Neuronal stem cell (in vitro differentiated cells): ENCODE measurements around the gene SHMT2.

Experiments used
- DNase-seq: peaks from one replicate; pipeline ENCODE4 v3.0.0-alpha.2; 2013; ENCODE audit warnings: low spot score
- H2AFZ ChIP-seq: one replicate; pipeline ENCODE4 v1.6.1; 2013; ENCODE audit warnings: mild to moderate bottlenecking, low read length, inconsistent platforms
- H2AK5ac ChIP-seq: 2 replicates; pipeline ENCODE4 v1.6.1; 2013; ENCODE audit warnings: low read depth, mild to moderate bottlenecking, inconsistent platforms, low read length, moderate library complexity, mixed read lengths
- H2BK120ac ChIP-seq: 2 replicates; pipeline ENCODE4 v1.6.1; 2013; ENCODE audit warnings: low read depth, mild to moderate bottlenecking, inconsistent platforms, low read length, moderate library complexity, mixed read lengths
- H2BK12ac ChIP-seq: one replicate; pipeline ENCODE4 v1.6.1; 2013; ENCODE audit warnings: low read length, inconsistent platforms
- H2BK15ac ChIP-seq: 2 replicates; pipeline ENCODE4 v1.6.1; 2013; ENCODE audit warnings: mild to moderate bottlenecking, low read length, inconsistent platforms, mixed read lengths
- H2BK5ac ChIP-seq: one replicate; pipeline ENCODE4 v1.6.1; 2013; ENCODE audit warnings: inconsistent platforms, mild to moderate bottlenecking, low read length, moderate library complexity
- H3K14ac ChIP-seq: one replicate; pipeline ENCODE4 v1.6.1; 2013; ENCODE audit warnings: low read length, inconsistent platforms
- H3K18ac ChIP-seq: 2 replicates; pipeline ENCODE4 v1.6.1; 2013; ENCODE audit warnings: low read length, inconsistent platforms
- H3K23ac ChIP-seq: 2 replicates; pipeline ENCODE4 v1.6.1; 2013; ENCODE audit warnings: low read depth, mild to moderate bottlenecking, mixed read lengths, low read length, inconsistent platforms; ENCODE audit not compliant: poor library complexity
- H3K27ac ChIP-seq: replicated peaks from 3 replicates; pipeline ENCODE4 v1.5.1; 2013; ENCODE audit warnings: low read length, inconsistent platforms
- H3K27me3 ChIP-seq, 3 experiments: 2 replicates each; pipeline ENCODE4 v1.6.1; 2013; ENCODE audit warnings: low read length in 3 of 3, mild to moderate bottlenecking in 2 of 3, inconsistent platforms in 1 of 3, low read depth in 1 of 3, mixed read lengths in 1 of 3, moderate library complexity in 1 of 3; ENCODE audit not compliant: control insufficient read depth in 3 of 3, insufficient read depth in 3 of 3
- H3K36me3 ChIP-seq, 2 donors: replicated peaks in 1 of 2; 2 replicates each; pipeline ENCODE4 v1.6.1; 2013; ENCODE audit warnings: low read length in 2 of 2; ENCODE audit not compliant: control insufficient read depth in 2 of 2, insufficient read depth in 2 of 2
- H3K4ac ChIP-seq: 2 replicates; pipeline ENCODE4 v1.6.1; 2013; ENCODE audit warnings: inconsistent platforms, mild to moderate bottlenecking, low read length, moderate library complexity
- H3K4me1 ChIP-seq, 2 donors: 1 replicate in 1 of 2; 2 replicates in 1 of 2; pipeline ENCODE4 v1.6.1; 2013; ENCODE audit warnings: low read length in 2 of 2, low read depth in 1 of 2; ENCODE audit not compliant: control insufficient read depth in 2 of 2, insufficient read depth in 1 of 2
- H3K4me2 ChIP-seq: one replicate; pipeline ENCODE4 v1.6.1; 2013; ENCODE audit warnings: mild to moderate bottlenecking, low read length, inconsistent platforms; ENCODE audit not compliant: insufficient read depth, poor library complexity, severe bottlenecking
- H3K4me3 ChIP-seq, 2 donors: 2 replicates each; pipeline ENCODE4 v1.5.1; 2013; ENCODE audit warnings: low read length in 2 of 2, mild to moderate bottlenecking in 2 of 2, inconsistent platforms in 1 of 2, moderate library complexity in 1 of 2
- H3K79me1 ChIP-seq: one replicate; pipeline ENCODE4 v1.6.1; 2013; ENCODE audit warnings: low read depth, mild to moderate bottlenecking, inconsistent platforms, low read length, moderate library complexity
- H3K9ac ChIP-seq: one replicate; pipeline ENCODE4 v1.6.1; 2013; ENCODE audit warnings: mild to moderate bottlenecking, low read depth, low read length, inconsistent platforms; ENCODE audit not compliant: poor library complexity
- H3K9me3 ChIP-seq, 2 donors: replicated peaks in 1 of 2; 2 replicates each; pipeline versions ENCODE3 to v1.6.1; 2013; ENCODE audit warnings: low read length in 2 of 2, mild to moderate bottlenecking in 2 of 2, inconsistent platforms in 1 of 2, low read depth in 1 of 2, mixed read lengths in 1 of 2, moderate library complexity in 1 of 2; ENCODE audit not compliant: control insufficient read depth in 2 of 2, insufficient read depth in 1 of 2
- H4K8ac ChIP-seq: one replicate; pipeline ENCODE4 v1.6.1; 2013; ENCODE audit warnings: low read depth, mild to moderate bottlenecking, inconsistent platforms, low read length, moderate library complexity
- H4K91ac ChIP-seq: one replicate; pipeline ENCODE4 v1.6.1; 2013; ENCODE audit warnings: low read length, low read depth, mild to moderate bottlenecking, inconsistent platforms; ENCODE audit not compliant: poor library complexity
- WGBS, 2 donors: extraction: QIAGEN DNeasy Blood & Tissue Kit; methylation state at CpG; one replicate each; pipeline ENCODE4 v1.1.7; 2013; ENCODE audit warnings: missing lambda C conversion rate in 2 of 2, mixed read lengths in 1 of 2; ENCODE audit not compliant: insufficient read length in 2 of 2, insufficient replicate concordance in 1 of 2; ENCODE audit errors: extremely low coverage in 2 of 2; 5-methylcytosine and 5-hydroxymethylcytosine counted together

Gene SHMT2

GRCh38 chr12:57191410-57191809, 38.1 kb upstream of the SHMT2 start:
- H3K14ac ChIP-seq, result peak overlapping the region; percentile 94
- H3K27ac ChIP-seq, result no peak overlapping the region
- H2BK15ac ChIP-seq, result no peak overlapping the region
- no peak overlapping the region for H4K8ac ChIP-seq
- H3K4me1 ChIP-seq, result no peaks in the 10 kb centered on the region
- peak overlapping the region; percentile 41 for H2BK12ac ChIP-seq
- H2AFZ ChIP-seq, result no peak overlapping the region
- H3K23ac ChIP-seq, result peak overlapping the region; percentile 93
- H3K79me1 ChIP-seq, result peaks cover 8% of the 10 kb centered on the region
- no peaks in the 10 kb centered on the region for H3K27me3 ChIP-seq
- no peak overlapping the region for H3K4me2 ChIP-seq
- 100% methylated on average over 2 of the region's 11 CpGs; no CpG with 5 or more reads in 1 of the 2 donors for WGBS, 2 donors
- no peak overlapping the region for H3K18ac ChIP-seq
- H2BK5ac ChIP-seq, result no peak overlapping the region
- H2BK120ac ChIP-seq, result no peak overlapping the region
- H3K36me3 ChIP-seq, result peaks cover 90 to 100% of the 10 kb centered on the region in 2 donors
- H2AK5ac ChIP-seq, result no peak overlapping the region
- DNase-seq, result no peak
- no peak overlapping the region for H4K91ac ChIP-seq
- H3K9me3 ChIP-seq, result peaks cover 0 to 8% of the 10 kb centered on the region in 2 donors
- H3K9ac ChIP-seq, result peak overlapping the region; percentile 81
- peak overlapping the region in 1 of 2 donors; percentile 69 for H3K4me3 ChIP-seq
- H3K4ac ChIP-seq, result no peak overlapping the region

- peaks cover 91 to 100% of the 10 kb centered on the region in 2 donors for H3K36me3 ChIP-seq
- H2AFZ ChIP-seq, result no peak overlapping the region
- H2BK5ac ChIP-seq, result peak overlapping the region; percentile 53
- H3K9ac ChIP-seq, result no peak overlapping the region
- H2AK5ac ChIP-seq, result no peak overlapping the region
- H3K9me3 ChIP-seq, result peaks cover 0 to 8% of the 10 kb centered on the region in 2 donors
- no peak overlapping the region for H2BK12ac ChIP-seq
- H3K4ac ChIP-seq, result no peak overlapping the region
- H3K18ac ChIP-seq, result no peak overlapping the region
- H4K91ac ChIP-seq, result no peak overlapping the region
- H2BK120ac ChIP-seq, result no peak overlapping the region
- H3K27me3 ChIP-seq, result no peaks in the 10 kb centered on the region
- H3K4me2 ChIP-seq, result no peak overlapping the region
- DNase-seq, result no peak
- no peak overlapping the region for H4K8ac ChIP-seq
- H3K23ac ChIP-seq, result no peak overlapping the region
- H2BK15ac ChIP-seq, result no peak overlapping the region
- peaks cover 8% of the 10 kb centered on the region for H3K79me1 ChIP-seq
- no peak overlapping the region for H3K4me3 ChIP-seq
- H3K14ac ChIP-seq, result no peak overlapping the region
- no CpG with 5 or more reads among the region's 16 CpGs for WGBS, 2 donors
- H3K27ac ChIP-seq, result no peak overlapping the region
- no peaks in the 10 kb centered on the region for H3K4me1 ChIP-seq
Observed at GRCh38 chr12:57192920-57193319, 36.6 kb upstream of the SHMT2 start.

GRCh38 chr12:57193706-57194245, 35.7 kb upstream of the SHMT2 start:
- DNase-seq, result no peak

GRCh38 chr12:57194253-57194652, 35.3 kb upstream of the SHMT2 start:
- Histone ChIP-seq H2BK15ac (no peak overlapping the region), H4K91ac (no peak overlapping the region), H2AFZ (no peak overlapping the region), H3K14ac (no peak overlapping the region), H3K79me1 (peaks cover 10% of the 10 kb centered on the region), H3K4me3 (peak overlapping the region in 1 of 2 donors; percentile 24), H2BK120ac (no peak overlapping the region), H4K8ac (peak overlapping the region; percentile 3), H2BK5ac (no peak overlapping the region), H3K4ac (no peak overlapping the region), H3K23ac (peak overlapping the region; percentile 43), H3K27ac (no peak overlapping the region), H3K4me2 (no peak overlapping the region), H3K36me3 (peaks cover 96 to 100% of the 10 kb centered on the region in 2 donors), H2BK12ac (no peak overlapping the region), H2AK5ac (no peak overlapping the region), H3K9ac (no peak overlapping the region), H3K27me3 (no peaks in the 10 kb centered on the region), H3K4me1 (no peaks in the 10 kb centered on the region), H3K18ac (no peak overlapping the region), H3K9me3 (peaks cover 0 to 8% of the 10 kb centered on the region in 2 donors)
- DNase-seq, result no peak
- WGBS, 2 donors, result no CpG with 5 or more reads among the region's 18 CpGs

More at GRCh38 chr12:57193706-57194245, 35.7 kb upstream of the SHMT2 start:
- Histone ChIP-seq H3K27me3 (no peaks in the 10 kb centered on the region), H3K23ac (peak overlapping the region; percentile 55), H3K14ac (no peak overlapping the region), H3K27ac (no peak overlapping the region), H3K4me1 (no peaks in the 10 kb centered on the region), H3K79me1 (peaks cover 10% of the 10 kb centered on the region), H3K18ac (no peak overlapping the region), H2BK15ac (no peak overlapping the region), H3K9ac (no peak overlapping the region), H3K4me2 (no peak overlapping the region), H4K91ac (no peak overlapping the region), H2BK5ac (peak overlapping the region; percentile 53), H2AK5ac (no peak overlapping the region), H3K36me3 (peaks cover 95 to 100% of the 10 kb centered on the region in 2 donors), H2BK12ac (no peak overlapping the region), H3K4me3 (no peak overlapping the region), H2BK120ac (no peak overlapping the region), H2AFZ (no peak overlapping the region), H3K4ac (no peak overlapping the region), H3K9me3 (peaks cover 0 to 8% of the 10 kb centered on the region in 2 donors), H4K8ac (no peak overlapping the region)
- WGBS, 2 donors, result no CpG with 5 or more reads among the region's 19 CpGs
